K562 (cell line): ENCODE data around the gene COL7A1. TPM values are rescaled to one million over a fixed set of nuclear protein-coding genes. Genes with fewer than 3 reads are reported as not detected.

Source experiments
- ATAC-seq: fragments of 200-7000 bp; cut with Tn5 transposase; 3 replicates; pipeline ENCODE4 v1.9.1; 2020; ENCODE audit warnings: moderate library complexity
- BruUV-seq: library from RNA; stranded (reverse); fragments of 400-500 nt; replicated peaks from 2 replicates; lab custom pipeline; 2021; lab: Mats Ljungman, UMichigan
- CTCF ChIA-PET: fragments of 300-600 bp; formaldehyde crosslinking; extraction: SDS; loops from one replicate; lab custom pipeline; 2021; ENCODE audit warnings: low intra/inter-chr PET ratio; lab: Yijun Ruan, JAX
- POLR2A ChIA-PET: fragments of 300-600, 350-650 bp; sonication (Branson Sonifier 250); formaldehyde crosslinking; extraction: SDS; loops from one replicate; lab custom pipeline; 2021; ENCODE audit warnings: antibody characterized with exemption, inconsistent platforms; lab: Yijun Ruan, JAX
- DNase-seq, 4 experiments: peaks; one replicate each; pipeline versions ENCODE4 v3.0.0 to v3.0.0-alpha.2; 2011 to 2018; ENCODE audit warnings: low spot score in 3 of 4, mixed read lengths in 3 of 4; ENCODE audit errors: extremely low read depth in 1 of 4
- FAIRE-seq: peaks from 2 replicates; lab custom pipeline; 2011; peaks lifted over from hg19 to GRCh38; lab: Jason Lieb, UNC
- H2AFZ ChIP-seq: 2 replicates; pipeline ENCODE4 v1.6.0; 2011; ENCODE audit warnings: low read depth, low read length, control low read depth, inconsistent platforms
- H3K27ac ChIP-seq: fragments of 200-600 bp; 3 replicates; pipeline ENCODE4 v1.8.0; 2011; ENCODE audit warnings: low read depth, mild to moderate bottlenecking, control low read depth, inconsistent platforms, low read length, moderate library complexity, mixed read lengths; ENCODE audit errors: extremely low read depth
- H3K27me3 ChIP-seq, 2 experiments: fragments of 300-600 bp in 1 of 2; 2 replicates in 1 of 2; 3 replicates in 1 of 2; pipeline versions ENCODE4 v1.6.0 to v1.8.0; 2011; ENCODE audit warnings: inconsistent platforms in 2 of 2, low read length in 2 of 2, mild to moderate bottlenecking in 1 of 2, mixed read lengths in 1 of 2, moderate library complexity in 1 of 2; ENCODE audit not compliant: control insufficient read depth in 2 of 2, insufficient read depth in 2 of 2
- H3K36me3 ChIP-seq: fragments of 300-600 bp; 3 replicates; pipeline ENCODE4 v1.8.0; 2011; ENCODE audit warnings: mild to moderate bottlenecking, low read length, inconsistent platforms; ENCODE audit not compliant: control insufficient read depth, insufficient read depth
- H3K4me1 ChIP-seq, 2 experiments: fragments of 200-600 bp in 1 of 2; replicated peaks in 1 of 2; 2 replicates in 1 of 2; 3 replicates in 1 of 2; pipeline versions ENCODE4 v1.5.1 to v1.8.0; 2011; ENCODE audit warnings: inconsistent platforms in 2 of 2, low read length in 2 of 2, mild to moderate bottlenecking in 1 of 2, mixed read lengths in 1 of 2, moderate library complexity in 1 of 2; ENCODE audit not compliant: control insufficient read depth in 2 of 2, insufficient read depth in 2 of 2
- H3K4me2 ChIP-seq: 2 replicates; pipeline ENCODE4 v1.6.1; 2011; ENCODE audit warnings: low read length, control low read depth, inconsistent platforms, mixed read lengths; ENCODE audit not compliant: insufficient read depth
- H3K4me3 ChIP-seq: fragments of 200-600 bp; sonication (generic), shearing (Covaris generic); 2 replicates; pipeline ENCODE4 v1.5.1; 2016; ENCODE audit warnings: control low read depth, inconsistent platforms
- H3K79me2 ChIP-seq: fragments of 200-600 bp; 3 replicates; pipeline ENCODE4 v1.8.0; 2011; ENCODE audit warnings: low read length, inconsistent platforms; ENCODE audit not compliant: control insufficient read depth, insufficient read depth
- H3K9ac ChIP-seq, 2 experiments: 2 replicates each; pipeline versions ENCODE4 v1.6.0 to v1.6.1; 2011; ENCODE audit warnings: low read depth in 2 of 2, low read length in 2 of 2, control low read depth in 1 of 2, inconsistent platforms in 1 of 2, mild to moderate bottlenecking in 1 of 2, mixed read lengths in 1 of 2; ENCODE audit not compliant: insufficient read depth in 1 of 2
- H3K9me1 ChIP-seq: one replicate; pipeline ENCODE4 v1.6.0; 2011; ENCODE audit warnings: inconsistent platforms, mild to moderate bottlenecking, low read length, moderate library complexity; ENCODE audit not compliant: control insufficient read depth, insufficient read depth
- H3K9me3 ChIP-seq: replicated peaks from 2 replicates; pipeline ENCODE4 v1.5.1; 2011; ENCODE audit warnings: low read depth, low read length, inconsistent platforms; ENCODE audit not compliant: control insufficient read depth, insufficient read depth
- H4K20me1 ChIP-seq: replicated peaks from 2 replicates; pipeline ENCODE4 v1.6.1; 2011; ENCODE audit warnings: low read length, inconsistent platforms, mixed read lengths; ENCODE audit not compliant: control insufficient read depth, insufficient read depth
- BCL6 ChIP-seq: fragments of 250-450 bp; sonication (Bioruptor Pico); IDR thresholded peaks from 2 replicates; pipeline ENCODE4 v1.4.0; 2020
- EWSR1 ChIP-seq: fragments of 450-650 bp; IDR thresholded peaks from 2 replicates; pipeline ENCODE4 v1.6.1; 2018; ENCODE audit warnings: borderline replicate concordance, mild to moderate bottlenecking, low read depth, moderate library complexity; ENCODE audit not compliant: partially characterized antibody
- HEY1 ChIP-seq: fragments of 250-450 bp; sonication (Bioruptor Pico); IDR thresholded peaks from 2 replicates; pipeline ENCODE4 v1.5.0; 2020; ENCODE audit warnings: mild to moderate bottlenecking, moderate library complexity, borderline replicate concordance
- HNRNPK ChIP-seq: fragments of 200-400 bp; formaldehyde crosslinking; IDR thresholded peaks from one replicate; pipeline ENCODE4 v1.6.1; 2018; ENCODE audit warnings: mild to moderate bottlenecking, low read depth, low read length; ENCODE audit not compliant: poor library complexity, severe bottlenecking
- KAT8 ChIP-seq: fragments of 450-650 bp; IDR thresholded peaks from 2 replicates; pipeline ENCODE4 v1.6.1; 2016; ENCODE audit warnings: low read depth, mild to moderate bottlenecking
- NFXL1 ChIP-seq: fragments of 450-650 bp; formaldehyde crosslinking; IDR thresholded peaks from 2 replicates; pipeline ENCODE4 v1.4.0; 2021; ENCODE audit warnings: mild to moderate bottlenecking
- POU5F1 ChIP-seq: fragments of 150-350 bp; IDR thresholded peaks from 2 replicates; pipeline ENCODE4 v1.6.1; 2014; ENCODE audit warnings: borderline replicate concordance, low read length, low read depth, mild to moderate bottlenecking; ENCODE audit not compliant: partially characterized antibody
- SLC30A9 ChIP-seq: fragments of 250-450 bp; sonication (Bioruptor Pico); IDR thresholded peaks from 2 replicates; pipeline ENCODE4 v1.8.0; 2022; ENCODE audit warnings: mild to moderate bottlenecking, moderate library complexity
- ZBTB26 ChIP-seq: fragments of 450-650 bp; formaldehyde crosslinking; IDR thresholded peaks from 2 replicates; pipeline ENCODE4 v1.4.0; 2022; ENCODE audit warnings: missing genetic modification characterization
- ZBTB7A ChIP-seq: IDR thresholded peaks from 2 replicates; pipeline ENCODE4 v1.6.1; 2011; ENCODE audit warnings: low read depth, mild to moderate bottlenecking, low read length, moderate library complexity, borderline replicate concordance; ENCODE audit not compliant: control insufficient read depth
- WGBS: fragments of 100-300 bp; shearing (Covaris generic); methylation state at CpG from one replicate; pipeline ENCODE4 v1.1.6; 2016; ENCODE audit warnings: low coverage, mixed read lengths; ENCODE audit not compliant: insufficient coverage; ENCODE audit errors: missing lambda C conversion rate; 5-methylcytosine and 5-hydroxymethylcytosine counted together
- in situ Hi-C: fragments of 300-500 bp; cut with MboI; formaldehyde crosslinking; loops from 4 replicates; pipeline ENCODE4 v1.15.0; 2018; ENCODE audit warnings: inconsistent platforms, mixed read lengths
- intact Hi-C: fragments of 100-400 bp; cut with micrococcal nuclease; formaldehyde crosslinking; loops from 2 replicates; pipeline ENCODE4 v1.14.2; 2022
- polyA plus RNA-seq, 8 experiments: library from polyadenylated mRNA; depleted of rRNA in 4 of 8; stranded (reverse) in 5 of 8; unstranded in 3 of 8; fragments of >200 nt; fragmentation: Nextera tagmentation in 2 of 8; fragmentation: Illumina TruSeq in 1 of 8; extraction: Ambion mirVana in 2 of 8; extraction: Trizol in 1 of 8; gene quantifications; 2 replicates each; pipeline versions ENCODE4 v1.2.1 to v1.2.3, GENCODE V29; 2011 to 2014; ENCODE audit warnings: inconsistent platforms in 1 of 8, missing spikeins in 1 of 8
- total RNA-seq, 7 experiments: library from RNA; depleted of rRNA in 6 of 7; stranded (reverse); fragments of >200 nt in 6 of 7; fragmentation: Illumina TruSeq in 2 of 7; extraction: Trizol in 2 of 7; gene quantifications; 2 replicates each; pipeline versions ENCODE4 v1.2.1 to v1.2.3, GENCODE V29; 2011 to 2021; ENCODE audit warnings: low replicate concordance in 1 of 7
- TF ChIP-seq, protein P1 (sequence below): sonication (generic); formaldehyde crosslinking; IDR thresholded peaks from 2 replicates; pipeline ENCODE4 v1.8.1; 2023; ENCODE audit warnings: mild to moderate bottlenecking, missing genetic modification reagents, moderate library complexity
- TF ChIP-seq, protein P2 (sequence below): fragments of 150-350 bp; conservative IDR thresholded peaks from 2 replicates; pipeline ENCODE4 v1.6.1; 2014; ENCODE audit warnings: low read length
- TF ChIP-seq, protein P3 (sequence below): fragments of 250-450 bp; sonication (Bioruptor Pico); IDR thresholded peaks from 2 replicates; pipeline ENCODE4 v1.8.0; 2022; ENCODE audit warnings: moderate library complexity, mild to moderate bottlenecking, inconsistent platforms
- TF ChIP-seq, protein P4 (sequence below): sonication (generic); formaldehyde crosslinking; IDR thresholded peaks from 2 replicates; pipeline ENCODE4 v1.8.0; 2022; ENCODE audit warnings: missing genetic modification reagents, mild to moderate bottlenecking, moderate library complexity, borderline replicate concordance

COL7A1 gene
- total and polyA plus RNA-seq, 9 of the 15 experiments (the other 6 are each of a cell fraction or from before 2014, with no cell fraction given): 0.09 to 0.66 (median 0.35) TPM; not detected in 3

- intact Hi-C loops: no loop called here
These were observed 35.7 kb upstream of the COL7A1 start for GRCh38 chr3:48630833-48631232.

More at GRCh38 chr3:48630833-48631232, 35.7 kb upstream of the COL7A1 start:
- no peaks in the 10 kb centered on the region for H3K9me3 ChIP-seq
- DNase-seq: no peak
- no peak overlapping the region for H3K27ac ChIP-seq
- ChIA-PET CTCF (no interaction called here), POLR2A (no interaction called here)
- H3K9me1 ChIP-seq: peaks cover 4% of the 10 kb centered on the region
- H3K79me2 ChIP-seq: peaks cover 11% of the 10 kb centered on the region
- no peak for ATAC-seq
- H3K4me3 ChIP-seq: no peak overlapping the region
- H3K36me3 ChIP-seq: peaks cover 61% of the 10 kb centered on the region; the same call in 2 of the 3 replicates
- BruUV-seq: no TSS peak
- H3K4me1 ChIP-seq: peaks cover 0 to 23% of the 10 kb centered on the region in 2 experiments; a peak in 4 of 5 replicates
- H3K9ac ChIP-seq: 0 out of 4 replicates have a peak overlapping the region, but pooled peaks of 1 of the 2 experiments have one; percentile 9
- no peaks in the 10 kb centered on the region for H3K27me3 ChIP-seq
- in situ Hi-C loops: no loop called here
- 83% methylated on average over 12 of the region's 12 CpGs for WGBS
- H4K20me1 ChIP-seq: no peaks in the 10 kb centered on the region
- no peak for FAIRE-seq
- no peak overlapping the region for H3K4me2 ChIP-seq
- H2AFZ ChIP-seq: no peak overlapping the region
- TF ChIP-seq EWSR1 (no peak), POU5F1 (no peak), HEY1 (CRISPR knock-in tag) (no peak), KAT8 (no peak), NFXL1 (CRISPR knock-in tag) (no peak), BCL6 (CRISPR knock-in tag) (no peak), SLC30A9 (CRISPR knock-in tag) (no peak), ZBTB7A (no peak), HNRNPK (no peak), ZBTB26 (CRISPR knock-in tag) (no peak)
- TF ChIP-seq, protein P1, sequence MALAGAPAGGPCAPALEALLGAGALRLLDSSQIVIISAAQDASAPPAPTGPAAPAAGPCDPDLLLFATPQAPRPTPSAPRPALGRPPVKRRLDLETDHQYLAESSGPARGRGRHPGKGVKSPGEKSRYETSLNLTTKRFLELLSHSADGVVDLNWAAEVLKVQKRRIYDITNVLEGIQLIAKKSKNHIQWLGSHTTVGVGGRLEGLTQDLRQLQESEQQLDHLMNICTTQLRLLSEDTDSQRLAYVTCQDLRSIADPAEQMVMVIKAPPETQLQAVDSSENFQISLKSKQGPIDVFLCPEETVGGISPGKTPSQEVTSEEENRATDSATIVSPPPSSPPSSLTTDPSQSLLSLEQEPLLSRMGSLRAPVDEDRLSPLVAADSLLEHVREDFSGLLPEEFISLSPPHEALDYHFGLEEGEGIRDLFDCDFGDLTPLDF (CRISPR knock-in tag): no peak
- TF ChIP-seq, protein P2, sequence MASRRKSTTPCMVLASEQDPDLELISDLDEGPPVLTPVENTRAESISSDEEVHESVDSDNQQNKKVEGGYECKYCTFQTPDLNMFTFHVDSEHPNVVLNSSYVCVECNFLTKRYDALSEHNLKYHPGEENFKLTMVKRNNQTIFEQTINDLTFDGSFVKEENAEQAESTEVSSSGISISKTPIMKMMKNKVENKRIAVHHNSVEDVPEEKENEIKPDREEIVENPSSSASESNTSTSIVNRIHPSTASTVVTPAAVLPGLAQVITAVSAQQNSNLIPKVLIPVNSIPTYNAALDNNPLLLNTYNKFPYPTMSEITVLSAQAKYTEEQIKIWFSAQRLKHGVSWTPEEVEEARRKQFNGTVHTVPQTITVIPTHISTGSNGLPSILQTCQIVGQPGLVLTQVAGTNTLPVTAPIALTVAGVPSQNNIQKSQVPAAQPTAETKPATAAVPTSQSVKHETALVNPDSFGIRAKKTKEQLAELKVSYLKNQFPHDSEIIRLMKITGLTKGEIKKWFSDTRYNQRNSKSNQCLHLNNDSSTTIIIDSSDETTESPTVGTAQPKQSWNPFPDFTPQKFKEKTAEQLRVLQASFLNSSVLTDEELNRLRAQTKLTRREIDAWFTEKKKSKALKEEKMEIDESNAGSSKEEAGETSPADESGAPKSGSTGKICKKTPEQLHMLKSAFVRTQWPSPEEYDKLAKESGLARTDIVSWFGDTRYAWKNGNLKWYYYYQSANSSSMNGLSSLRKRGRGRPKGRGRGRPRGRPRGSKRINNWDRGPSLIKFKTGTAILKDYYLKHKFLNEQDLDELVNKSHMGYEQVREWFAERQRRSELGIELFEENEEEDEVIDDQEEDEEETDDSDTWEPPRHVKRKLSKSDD: no peak
- TF ChIP-seq, protein P3, sequence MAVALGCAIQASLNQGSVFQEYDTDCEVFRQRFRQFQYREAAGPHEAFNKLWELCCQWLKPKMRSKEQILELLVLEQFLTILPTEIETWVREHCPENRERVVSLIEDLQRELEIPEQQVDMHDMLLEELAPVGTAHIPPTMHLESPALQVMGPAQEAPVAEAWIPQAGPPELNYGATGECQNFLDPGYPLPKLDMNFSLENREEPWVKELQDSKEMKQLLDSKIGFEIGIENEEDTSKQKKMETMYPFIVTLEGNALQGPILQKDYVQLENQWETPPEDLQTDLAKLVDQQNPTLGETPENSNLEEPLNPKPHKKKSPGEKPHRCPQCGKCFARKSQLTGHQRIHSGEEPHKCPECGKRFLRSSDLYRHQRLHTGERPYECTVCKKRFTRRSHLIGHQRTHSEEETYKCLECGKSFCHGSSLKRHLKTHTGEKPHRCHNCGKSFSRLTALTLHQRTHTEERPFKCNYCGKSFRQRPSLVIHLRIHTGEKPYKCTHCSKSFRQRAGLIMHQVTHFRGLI (CRISPR knock-in tag): no peak
- TF ChIP-seq, protein P4, sequence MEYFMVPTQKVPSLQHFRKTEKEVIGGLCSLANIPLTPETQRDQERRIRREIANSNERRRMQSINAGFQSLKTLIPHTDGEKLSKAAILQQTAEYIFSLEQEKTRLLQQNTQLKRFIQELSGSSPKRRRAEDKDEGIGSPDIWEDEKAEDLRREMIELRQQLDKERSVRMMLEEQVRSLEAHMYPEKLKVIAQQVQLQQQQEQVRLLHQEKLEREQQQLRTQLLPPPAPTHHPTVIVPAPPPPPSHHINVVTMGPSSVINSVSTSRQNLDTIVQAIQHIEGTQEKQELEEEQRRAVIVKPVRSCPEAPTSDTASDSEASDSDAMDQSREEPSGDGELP (CRISPR knock-in tag): no peak
